Lung (tissue), 12 donors: ENCODE measurements around the gene SYN1. TPM values are rescaled to one million over a fixed set of nuclear protein-coding genes. Genes with fewer than 3 reads are reported as not detected.

Experiments
- ATAC-seq: fragments of 200-7000 bp; cut with Tn5 transposase; one replicate; pipeline ENCODE4 v1.9.1; 2020; ENCODE audit warnings: moderate number of reproducible peaks; ENCODE audit not compliant: insufficient read depth, low FRiP score
- DNase-seq, 3 donors: peaks; one replicate each; pipeline ENCODE4 v3.0.0-alpha.2; 2013 to 2017
- H3K27ac ChIP-seq, 2 donors: one replicate each; pipeline ENCODE4 v1.5.1; 2013; ENCODE audit warnings: mild to moderate bottlenecking in 2 of 2, moderate library complexity in 2 of 2, control low read depth in 1 of 2, inconsistent platforms in 1 of 2, low read depth in 1 of 2, low read length in 1 of 2
- H3K27me3 ChIP-seq, 3 donors: one replicate each; pipeline ENCODE4 v1.5.1; 2013; ENCODE audit warnings: low read length in 2 of 3; ENCODE audit not compliant: control insufficient read depth in 3 of 3, insufficient read depth in 3 of 3
- H3K36me3 ChIP-seq, 4 donors: one replicate each; pipeline ENCODE4 v1.5.1; 2013; ENCODE audit warnings: low read length in 4 of 4, mild to moderate bottlenecking in 1 of 4, moderate library complexity in 1 of 4; ENCODE audit not compliant: control insufficient read depth in 4 of 4, insufficient read depth in 4 of 4
- H3K4me1 ChIP-seq, 5 donors: one replicate each; pipeline ENCODE4 v1.5.1; 2013; ENCODE audit warnings: low read length in 5 of 5, mild to moderate bottlenecking in 2 of 5, moderate library complexity in 1 of 5; ENCODE audit not compliant: control insufficient read depth in 5 of 5, insufficient read depth in 5 of 5
- H3K4me3 ChIP-seq: one replicate; pipeline ENCODE4 v1.5.1; 2013; ENCODE audit warnings: mild to moderate bottlenecking, control low read depth, moderate library complexity
- H3K9ac ChIP-seq, 2 donors: one replicate each; pipeline ENCODE4 v1.5.1; 2013; ENCODE audit warnings: low read length in 2 of 2, control low read depth in 1 of 2; ENCODE audit not compliant: insufficient read depth in 1 of 2
- H3K9me3 ChIP-seq, 4 donors: one replicate each; pipeline ENCODE4 v1.5.1; 2013; ENCODE audit warnings: low read length in 3 of 4, mild to moderate bottlenecking in 1 of 4, moderate library complexity in 1 of 4; ENCODE audit not compliant: control insufficient read depth in 4 of 4, insufficient read depth in 3 of 4
- WGBS, 2 donors: extraction: QIAGEN DNeasy Blood & Tissue Kit; methylation state at CpG; one replicate each; pipeline ENCODE4 v1.1.7; 2013; 5-methylcytosine and 5-hydroxymethylcytosine counted together
- polyA plus RNA-seq, 2 donors: library from polyadenylated mRNA; stranded (reverse); fragments of 200-250 nt; gene quantifications; one replicate each; pipeline ENCODE4 v1.2.1, GENCODE V29; 2013
- total RNA-seq, 2 donors: library from RNA; depleted of rRNA in 1 of 2; stranded (reverse); fragments of >200 nt in 1 of 2; gene quantifications; one replicate each; pipeline ENCODE4 v1.2.1, GENCODE V29; 2014 to 2021
- TF ChIP-seq, protein P1 (sequence below): IDR thresholded peaks from 2 replicates; pipeline ENCODE4 v1.5.1; 2012; ENCODE audit warnings: mild to moderate bottlenecking; ENCODE audit errors: control extremely low read depth, extremely low read depth
- donor health status: control.
- donor health status: control.
- donor health status: Bipolar disorder and iron deficiency.
- donor health status: healthy.
- donor health status: DM: yes; HTN: yes; CAD: no.

The SYN1 gene
- total and polyA plus RNA-seq, 4 donors: 0.11 to 4.5 (median 1.3) TPM

DNA sequence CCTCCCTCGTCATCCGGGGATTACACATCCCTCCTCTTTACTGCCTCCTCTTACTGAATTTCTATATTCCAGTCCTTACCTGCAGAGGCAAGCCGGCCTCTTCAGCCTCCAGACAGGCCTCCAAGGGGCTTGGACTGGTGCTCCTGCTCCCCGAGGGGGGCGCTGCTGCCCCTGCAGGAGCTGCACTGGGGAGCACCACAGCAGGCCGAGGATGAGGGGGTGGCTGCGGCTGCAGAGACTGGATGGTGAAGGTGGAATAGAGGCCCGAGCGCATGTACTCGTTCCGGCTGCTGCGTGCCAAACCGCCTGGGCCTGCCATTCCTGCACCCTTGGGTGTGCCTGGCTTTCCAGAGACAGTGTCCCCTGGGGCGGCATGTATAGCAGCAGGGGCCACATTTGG, 19.2 kb upstream of the SYN1 start:
- H3K36me3 ChIP-seq: peaks cover 5 to 19% (median 10%) of the 10 kb centered on the region in 4 donors
- WGBS, 2 donors: 89 to 91% methylated on average over 9 to 14 of the region's 14 CpGs
- peaks cover 0 to 2% (median 0%) of the 10 kb centered on the region in 5 donors for H3K4me1 ChIP-seq
- no peak overlapping the region for H3K27ac ChIP-seq
- peaks cover 0 to 10% (median 0%) of the 10 kb centered on the region in 4 donors for H3K9me3 ChIP-seq
- H3K9ac ChIP-seq: no peak overlapping the region
- H3K4me3 ChIP-seq: no peak overlapping the region
- DNase-seq (no peak), ATAC-seq (no peak)
- no peaks in the 10 kb centered on the region for H3K27me3 ChIP-seq
- TF ChIP-seq, protein P1, sequence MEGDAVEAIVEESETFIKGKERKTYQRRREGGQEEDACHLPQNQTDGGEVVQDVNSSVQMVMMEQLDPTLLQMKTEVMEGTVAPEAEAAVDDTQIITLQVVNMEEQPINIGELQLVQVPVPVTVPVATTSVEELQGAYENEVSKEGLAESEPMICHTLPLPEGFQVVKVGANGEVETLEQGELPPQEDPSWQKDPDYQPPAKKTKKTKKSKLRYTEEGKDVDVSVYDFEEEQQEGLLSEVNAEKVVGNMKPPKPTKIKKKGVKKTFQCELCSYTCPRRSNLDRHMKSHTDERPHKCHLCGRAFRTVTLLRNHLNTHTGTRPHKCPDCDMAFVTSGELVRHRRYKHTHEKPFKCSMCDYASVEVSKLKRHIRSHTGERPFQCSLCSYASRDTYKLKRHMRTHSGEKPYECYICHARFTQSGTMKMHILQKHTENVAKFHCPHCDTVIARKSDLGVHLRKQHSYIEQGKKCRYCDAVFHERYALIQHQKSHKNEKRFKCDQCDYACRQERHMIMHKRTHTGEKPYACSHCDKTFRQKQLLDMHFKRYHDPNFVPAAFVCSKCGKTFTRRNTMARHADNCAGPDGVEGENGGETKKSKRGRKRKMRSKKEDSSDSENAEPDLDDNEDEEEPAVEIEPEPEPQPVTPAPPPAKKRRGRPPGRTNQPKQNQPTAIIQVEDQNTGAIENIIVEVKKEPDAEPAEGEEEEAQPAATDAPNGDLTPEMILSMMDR: no peak

DNA sequence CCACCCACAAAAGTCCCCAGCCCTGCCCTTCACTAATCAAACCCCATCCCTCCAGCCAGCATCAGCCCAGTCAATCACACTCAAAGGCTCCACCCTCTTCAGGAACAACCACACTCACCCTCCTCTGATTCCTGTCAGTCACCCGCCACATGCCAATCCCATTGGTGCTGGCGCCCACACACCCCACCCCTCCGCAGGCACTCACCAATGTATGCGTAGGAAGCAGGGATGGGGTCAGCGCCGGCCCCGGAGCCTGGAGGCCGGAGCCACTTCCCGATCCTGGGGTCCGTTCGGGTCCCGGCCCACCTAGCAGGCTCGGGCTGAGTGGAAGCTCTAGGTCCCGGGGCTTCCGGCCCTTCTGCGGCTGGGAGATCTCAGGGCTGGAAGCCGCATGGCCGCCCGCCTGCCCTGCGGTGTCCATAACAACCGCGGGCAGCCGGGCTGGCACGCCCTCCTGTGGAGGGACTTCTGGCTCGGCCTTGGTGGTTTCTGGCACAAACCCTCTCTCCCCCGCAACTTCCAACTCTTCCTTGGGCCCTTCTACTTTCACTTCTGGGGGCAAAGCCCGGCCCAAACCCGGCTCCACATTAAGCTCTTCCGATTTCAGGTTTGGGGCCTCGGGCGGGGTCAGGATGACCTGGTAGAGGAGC, 18.0 kb upstream of the SYN1 start:
- Histone ChIP-seq H3K27me3 (no peaks in the 10 kb centered on the region), H3K9ac (no peak overlapping the region), H3K9me3 (peaks cover 0 to 10% (median 0%) of the 10 kb centered on the region in 4 donors), H3K27ac (no peak overlapping the region), H3K4me3 (no peak overlapping the region), H3K36me3 (peaks cover 5 to 19% (median 10%) of the 10 kb centered on the region in 4 donors), H3K4me1 (no peaks in the 10 kb centered on the region)
- peak; percentile 90 for ATAC-seq
- TF ChIP-seq, protein P1: no peak
- WGBS, 2 donors: 13 to 63% methylated on average over 24 to 31 of the region's 31 CpGs
- peak; percentile 36 to 59 (median 47) for DNase-seq

DNA sequence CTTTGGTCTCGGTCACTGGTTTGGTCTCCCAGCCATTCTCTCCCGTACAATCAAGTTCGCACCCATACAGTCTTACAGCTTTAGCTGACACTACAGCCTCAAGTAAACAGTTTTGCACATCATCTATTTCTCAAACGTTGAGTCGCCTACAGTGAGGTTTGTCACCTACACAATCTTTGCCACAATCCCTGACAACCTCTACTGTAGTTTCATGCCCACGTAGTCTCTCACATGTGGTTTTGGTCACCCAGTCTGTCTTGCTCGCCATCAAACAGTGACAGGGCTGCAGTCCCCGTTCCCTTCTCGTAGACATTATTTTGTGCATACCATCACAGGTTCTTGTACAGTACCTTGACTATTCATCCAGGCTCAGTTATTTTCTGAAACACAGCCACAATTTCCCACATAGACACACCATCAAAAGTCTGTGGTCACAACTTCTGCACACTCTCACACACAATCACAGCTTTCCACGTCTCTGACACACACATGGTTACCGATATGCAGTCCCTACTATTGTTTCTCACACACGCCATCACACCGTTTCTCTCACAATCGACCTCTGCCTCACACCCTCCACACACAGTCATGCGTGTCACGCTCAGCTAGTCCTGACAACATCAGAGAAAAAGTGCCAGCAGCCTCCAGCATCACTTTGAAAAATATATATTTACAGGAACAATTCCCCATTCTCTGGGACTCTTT, 15.4 kb upstream of the SYN1 start:
- Histone ChIP-seq H3K27me3 (no peaks in the 10 kb centered on the region), H3K36me3 (peaks cover 0 to 16% (median 3%) of the 10 kb centered on the region in 4 donors), H3K4me3 (no peak overlapping the region), H3K9ac (no peak overlapping the region), H3K27ac (no peak overlapping the region), H3K9me3 (peaks cover 0 to 4% (median 0%) of the 10 kb centered on the region in 4 donors), H3K4me1 (no peaks in the 10 kb centered on the region)
- 82 to 88% methylated on average over 16 of the region's 16 CpGs for WGBS, 2 donors
- TF ChIP-seq, protein P1: no peak
- ATAC-seq (no peak), DNase-seq (no peak)
